ENCODE measurements around the gene GNE.

DNA sequence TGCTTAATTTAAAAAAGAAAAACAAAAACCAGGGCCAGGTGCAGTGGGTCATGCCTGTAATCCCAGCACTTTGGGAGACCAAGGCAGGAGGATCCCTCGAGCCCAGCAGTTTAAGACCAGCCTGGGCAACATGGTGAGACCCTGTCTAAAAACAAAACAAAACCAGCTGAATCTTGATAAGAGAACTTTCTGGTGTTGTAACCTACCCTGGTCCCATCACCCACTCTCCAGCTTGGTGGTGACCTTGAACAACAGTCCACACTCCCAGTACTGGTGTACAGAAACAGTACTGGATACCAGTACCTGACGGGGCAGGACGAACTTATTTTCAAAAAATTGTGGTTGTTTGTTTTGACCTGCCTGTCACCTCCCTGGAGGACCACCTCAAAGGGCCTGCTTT is 36.6 kb downstream of the GNE start:
- TF ChIP-seq CTCF (IDR thresholded peaks at IDR 0.05 in 8 of 11, conservative IDR thresholded peaks at IDR 0.05 in 3 of 11) (no peak), POLR2A (IDR thresholded peaks at IDR 0.05) (no peak), POLR2AphosphoS5 (IDR thresholded peaks at IDR 0.05) (no peak)

Measured in spleen (tissue), 7 donors.